ENCODE data around the gene NACC1. TPM values are rescaled to one million over a fixed set of nuclear protein-coding genes. Genes with fewer than 3 reads are reported as not detected.
A peak's percentile ranks its signal among the peaks of the same experiment; 100 is the strongest.
"Not testable (repeated sequence)": the region's sequence is repeated elsewhere in the genome, so short reads cannot be mapped to it uniquely, and the experiment has no call there.

Gene NACC1
- total RNA-seq, 3 donors from 2014 or later = 8.5 to 20.5 (median 19.7) TPM

DNA sequence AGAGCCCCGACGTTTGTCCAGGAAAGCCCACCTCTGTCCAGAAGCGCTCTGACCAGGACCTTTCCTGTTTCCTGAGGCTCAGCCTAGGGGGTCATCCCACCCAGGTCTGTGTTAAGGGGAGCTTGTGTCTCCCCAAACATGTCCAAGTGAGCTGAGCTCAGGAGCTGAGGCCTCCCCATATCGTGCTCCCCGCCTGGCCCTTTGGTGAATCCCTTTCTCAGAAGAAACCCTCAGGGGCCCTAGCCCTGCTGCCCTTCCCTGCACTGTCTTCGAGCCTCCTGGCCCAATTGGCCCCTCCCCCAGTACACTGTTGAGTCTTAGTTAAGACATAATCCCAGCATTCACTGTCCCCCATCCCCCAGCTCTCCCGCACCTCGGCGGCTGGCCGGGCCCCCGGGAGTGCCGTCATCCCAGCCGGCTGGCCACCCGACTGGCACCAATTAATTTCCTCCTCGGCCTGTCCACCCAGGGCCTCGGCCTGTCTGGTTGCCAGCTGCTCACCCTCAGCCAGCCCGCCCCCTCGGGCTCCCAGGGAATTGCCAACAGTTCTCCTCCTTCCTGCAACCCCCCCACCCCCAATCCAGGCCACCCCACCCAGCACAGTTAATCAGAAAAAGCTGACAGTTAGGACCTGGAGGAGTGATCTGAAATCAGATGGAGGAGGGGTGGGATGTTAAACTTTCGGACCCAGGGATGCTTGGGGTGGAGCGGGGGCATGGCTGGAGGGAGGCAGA lies 45.7 kb downstream of the NACC1 start:
- peaks cover 7 to 33% of the 10 kb centered on the region in 2 donors for H3K4me1 ChIP-seq
- intact Hi-C loops (cut with DNase I; ENCODE audit: low total_unique reads) = no loop called here
- no peaks in the 10 kb centered on the region for H3K27me3 ChIP-seq
- H3K27ac ChIP-seq = peak overlapping the region; percentile 95 to 99
- TF ChIP-seq, protein P1, sequence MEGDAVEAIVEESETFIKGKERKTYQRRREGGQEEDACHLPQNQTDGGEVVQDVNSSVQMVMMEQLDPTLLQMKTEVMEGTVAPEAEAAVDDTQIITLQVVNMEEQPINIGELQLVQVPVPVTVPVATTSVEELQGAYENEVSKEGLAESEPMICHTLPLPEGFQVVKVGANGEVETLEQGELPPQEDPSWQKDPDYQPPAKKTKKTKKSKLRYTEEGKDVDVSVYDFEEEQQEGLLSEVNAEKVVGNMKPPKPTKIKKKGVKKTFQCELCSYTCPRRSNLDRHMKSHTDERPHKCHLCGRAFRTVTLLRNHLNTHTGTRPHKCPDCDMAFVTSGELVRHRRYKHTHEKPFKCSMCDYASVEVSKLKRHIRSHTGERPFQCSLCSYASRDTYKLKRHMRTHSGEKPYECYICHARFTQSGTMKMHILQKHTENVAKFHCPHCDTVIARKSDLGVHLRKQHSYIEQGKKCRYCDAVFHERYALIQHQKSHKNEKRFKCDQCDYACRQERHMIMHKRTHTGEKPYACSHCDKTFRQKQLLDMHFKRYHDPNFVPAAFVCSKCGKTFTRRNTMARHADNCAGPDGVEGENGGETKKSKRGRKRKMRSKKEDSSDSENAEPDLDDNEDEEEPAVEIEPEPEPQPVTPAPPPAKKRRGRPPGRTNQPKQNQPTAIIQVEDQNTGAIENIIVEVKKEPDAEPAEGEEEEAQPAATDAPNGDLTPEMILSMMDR (IDR thresholded peaks at IDR 0.05) = no peak
- peak; percentile 27 to 54 (median 34) for TF ChIP-seq POLR2AphosphoS5 (IDR thresholded peaks at IDR 0.05)
- no peaks in the 10 kb centered on the region for H3K36me3 ChIP-seq
- peak overlapping the region; percentile 38 to 66 (median 52) for H3K4me3 ChIP-seq
- no peaks in the 10 kb centered on the region for H3K9me3 ChIP-seq
- DNase-seq (ENCODE audit: low spot score in 2 of 2) = peak; percentile 76 to 79

DNA sequence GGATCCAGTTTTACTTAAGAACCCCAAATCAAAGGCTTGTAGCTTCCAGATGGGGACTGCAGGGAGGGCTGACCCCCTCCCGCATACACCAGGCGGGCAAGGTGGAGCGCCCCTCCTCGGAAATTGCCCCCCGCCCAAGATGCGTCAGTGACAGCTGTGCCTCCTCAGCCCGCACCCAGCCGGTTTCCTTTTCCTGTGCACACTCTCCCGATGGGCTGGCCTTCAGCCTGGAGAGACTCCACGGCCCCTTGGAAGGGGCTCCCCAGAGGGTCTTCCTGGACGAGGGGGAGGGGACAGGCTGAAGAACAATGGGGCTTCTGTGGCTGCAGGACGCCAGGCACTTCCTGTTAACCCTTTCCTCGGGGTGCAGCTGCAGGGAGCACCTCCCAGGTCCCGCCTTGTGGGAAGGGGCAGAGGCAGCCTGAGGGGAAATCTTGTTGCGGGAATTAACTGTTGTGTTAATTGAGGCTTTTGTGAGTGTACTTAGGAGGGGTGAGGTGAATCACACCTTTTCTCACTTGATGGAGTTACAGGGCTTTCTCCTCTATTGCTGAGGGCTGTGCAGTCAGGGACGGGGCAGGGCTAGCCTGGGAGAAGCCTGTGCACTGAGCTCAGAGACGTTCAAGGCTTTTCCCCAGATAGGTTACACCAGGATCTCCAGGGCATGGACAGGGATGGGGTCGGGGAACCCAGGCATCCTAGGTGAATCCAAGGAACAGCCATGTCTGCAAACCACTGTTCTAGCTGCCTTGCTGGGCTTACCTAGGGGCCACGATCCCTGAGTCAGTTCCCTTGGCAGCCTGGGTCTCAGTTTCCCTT lies 46.5 kb downstream of the NACC1 start:
- TF ChIP-seq POLR2AphosphoS5 (IDR thresholded peaks at IDR 0.05) (peak in 2 of 3 donors; percentile 33 to 60), POLR2A (IDR thresholded peaks at IDR 0.05) (no peak)
- TF ChIP-seq, protein P1 (IDR thresholded peaks at IDR 0.05) = no peak
- Histone ChIP-seq H3K27me3 (no peaks in the 10 kb centered on the region), H3K4me1 (peaks cover 7 to 33% of the 10 kb centered on the region in 2 donors), H3K9me3 (no peaks in the 10 kb centered on the region), H3K36me3 (no peaks in the 10 kb centered on the region), H3K27ac (peak overlapping the region; percentile 95 to 99), H3K4me3 (peak overlapping the region; percentile 38 to 66 (median 52))
- DNase-seq (ENCODE audit: low spot score in 2 of 2) = peak; percentile 64 to 65
- intact Hi-C loops (cut with DNase I; ENCODE audit: low total_unique reads) = no loop called here

DNA sequence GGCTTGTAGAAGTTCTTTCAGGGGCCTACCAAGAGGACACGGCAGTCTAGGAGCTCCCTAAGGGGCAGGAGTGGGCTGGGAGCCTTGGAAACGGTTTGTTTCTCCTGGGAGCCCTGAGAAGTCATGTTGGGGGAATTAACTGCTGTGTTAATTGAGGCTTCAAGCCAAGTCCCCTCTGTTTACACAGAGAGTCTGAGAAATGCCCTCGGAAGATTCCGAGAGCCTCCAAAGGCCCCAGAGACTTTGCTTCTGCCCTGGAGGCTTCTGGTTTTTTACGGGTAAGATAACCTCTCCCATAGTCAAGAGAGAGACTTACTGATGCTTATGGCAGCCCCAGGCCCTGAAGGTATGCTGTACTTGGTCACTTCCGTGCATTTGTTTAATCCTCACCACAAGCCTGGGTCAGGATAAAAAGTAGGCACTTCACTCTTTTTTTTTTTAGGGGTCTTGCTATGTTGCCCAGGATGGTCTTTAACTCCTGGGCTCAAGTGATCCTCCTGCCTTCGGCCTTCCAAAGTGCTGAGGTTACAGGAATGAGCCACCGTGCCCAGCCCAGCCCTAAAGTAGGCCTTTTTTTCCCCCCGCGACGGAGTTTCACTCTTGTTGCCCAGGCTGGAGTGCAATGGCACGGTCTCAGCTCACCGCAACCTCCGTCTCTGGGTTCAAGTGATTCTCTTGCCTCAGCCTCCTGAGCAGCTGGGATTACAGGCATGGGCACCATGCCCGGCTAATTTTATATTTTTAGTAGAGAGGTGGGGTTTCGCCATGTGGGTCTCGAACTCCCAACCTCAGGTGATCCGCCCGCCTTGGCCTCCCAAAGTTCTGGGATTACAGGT lies 47.3 kb downstream of the NACC1 start:
- DNase-seq (ENCODE audit: low spot score in 2 of 2) = no peak
- Histone ChIP-seq H3K9me3 (no peaks in the 10 kb centered on the region), H3K36me3 (no peaks in the 10 kb centered on the region), H3K27me3 (no peaks in the 10 kb centered on the region), H3K27ac (peak overlapping the region; percentile 95 to 99), H3K4me3 (no peak overlapping the region), H3K4me1 (peaks cover 7 to 33% of the 10 kb centered on the region in 2 donors)
- intact Hi-C loops (cut with DNase I; ENCODE audit: low total_unique reads) = no loop called here
- no peak for TF ChIP-seq POLR2A (IDR thresholded peaks at IDR 0.05)
- TF ChIP-seq POLR2AphosphoS5 (IDR thresholded peaks at IDR 0.05) = no peak
- TF ChIP-seq, protein P1 (IDR thresholded peaks at IDR 0.05) = no peak

DNA sequence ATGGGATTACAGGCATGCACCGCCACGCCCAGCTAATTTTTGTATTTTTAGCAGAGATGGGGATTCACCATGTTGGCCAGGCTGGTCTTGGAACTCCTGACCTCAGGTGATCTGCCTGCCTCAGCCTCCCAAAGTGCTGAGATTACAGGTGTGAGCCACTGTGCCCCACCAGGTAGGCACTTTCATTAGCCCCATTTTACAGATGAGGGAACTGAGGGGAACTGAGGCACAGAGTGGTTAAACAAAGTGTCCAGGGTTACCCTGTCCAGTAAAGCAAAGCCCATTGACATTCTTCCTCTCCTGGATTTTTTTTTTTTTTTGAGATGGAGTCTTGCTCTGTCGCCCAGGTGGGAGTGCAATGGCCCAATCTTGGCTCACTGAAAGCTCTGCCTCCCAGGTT lies 48.1 kb downstream of the NACC1 start:
- H3K9me3 ChIP-seq; H3K4me3 ChIP-seq; H3K36me3 ChIP-seq; DNase-seq (ENCODE audit: low spot score in 2 of 2); H3K27me3 ChIP-seq; intact Hi-C loops (cut with DNase I; ENCODE audit: low total_unique reads): not testable (repeated sequence)
- H3K4me1 ChIP-seq = peaks cover 7 to 33% of the 10 kb centered on the region in 2 donors
- H3K27ac ChIP-seq = peak overlapping the region; percentile 89 to 99

DNA sequence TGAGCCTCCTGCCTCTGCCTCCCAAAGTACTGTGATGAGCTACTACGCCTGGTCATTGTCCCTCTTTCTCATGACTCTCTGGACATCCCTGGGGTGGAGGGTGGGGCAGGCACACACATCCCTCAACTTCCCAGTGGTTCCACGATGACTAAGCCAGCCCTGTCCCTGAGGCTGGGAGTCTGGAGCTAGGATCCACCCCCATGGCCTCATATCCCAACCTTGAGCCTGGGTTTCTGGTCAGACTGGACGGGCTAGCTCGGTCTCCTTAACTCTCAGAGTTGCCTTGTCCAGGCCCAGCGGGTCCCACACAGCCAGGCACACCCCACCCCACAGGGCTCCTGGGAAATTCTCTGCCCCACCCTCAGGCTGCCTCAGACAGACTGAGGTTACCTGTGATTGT lies 51.7 kb downstream of the NACC1 start:
- intact Hi-C loops (cut with DNase I; ENCODE audit: low total_unique reads) = no loop called here
- peak; percentile 78 for DNase-seq (ENCODE audit: low spot score in 2 of 2)
- TF ChIP-seq POLR2AphosphoS5 (IDR thresholded peaks at IDR 0.05) = peak in 1 of 3 donors; percentile 20
- TF ChIP-seq, protein P1 (IDR thresholded peaks at IDR 0.05) = no peak

More for the DNA sequence above, 51.7 kb downstream of the NACC1 start:
- Histone ChIP-seq H3K27me3 (no peaks in the 10 kb centered on the region), H3K36me3 (no peaks in the 10 kb centered on the region), H3K4me1 (peaks cover 2 to 14% of the 10 kb centered on the region in 2 donors), H3K27ac (peak overlapping the region; percentile 74 to 87), H3K9me3 (no peaks in the 10 kb centered on the region), H3K4me3 (no peak overlapping the region)

Measured in breast epithelium (tissue), 4 donors.